AG08396 (cell line): Measurements from ENCODE around the gene CAPN10.

Source experiments
- DNase-seq: peaks from one replicate; pipeline ENCODE4 v3.0.0; 2012; ENCODE audit warnings: low spot score, mixed read lengths

Gene CAPN10

GRCh38 chr2:240574386-240575100 lies 12.0 kb upstream of the CAPN10 start:
- no peak for DNase-seq

DNA sequence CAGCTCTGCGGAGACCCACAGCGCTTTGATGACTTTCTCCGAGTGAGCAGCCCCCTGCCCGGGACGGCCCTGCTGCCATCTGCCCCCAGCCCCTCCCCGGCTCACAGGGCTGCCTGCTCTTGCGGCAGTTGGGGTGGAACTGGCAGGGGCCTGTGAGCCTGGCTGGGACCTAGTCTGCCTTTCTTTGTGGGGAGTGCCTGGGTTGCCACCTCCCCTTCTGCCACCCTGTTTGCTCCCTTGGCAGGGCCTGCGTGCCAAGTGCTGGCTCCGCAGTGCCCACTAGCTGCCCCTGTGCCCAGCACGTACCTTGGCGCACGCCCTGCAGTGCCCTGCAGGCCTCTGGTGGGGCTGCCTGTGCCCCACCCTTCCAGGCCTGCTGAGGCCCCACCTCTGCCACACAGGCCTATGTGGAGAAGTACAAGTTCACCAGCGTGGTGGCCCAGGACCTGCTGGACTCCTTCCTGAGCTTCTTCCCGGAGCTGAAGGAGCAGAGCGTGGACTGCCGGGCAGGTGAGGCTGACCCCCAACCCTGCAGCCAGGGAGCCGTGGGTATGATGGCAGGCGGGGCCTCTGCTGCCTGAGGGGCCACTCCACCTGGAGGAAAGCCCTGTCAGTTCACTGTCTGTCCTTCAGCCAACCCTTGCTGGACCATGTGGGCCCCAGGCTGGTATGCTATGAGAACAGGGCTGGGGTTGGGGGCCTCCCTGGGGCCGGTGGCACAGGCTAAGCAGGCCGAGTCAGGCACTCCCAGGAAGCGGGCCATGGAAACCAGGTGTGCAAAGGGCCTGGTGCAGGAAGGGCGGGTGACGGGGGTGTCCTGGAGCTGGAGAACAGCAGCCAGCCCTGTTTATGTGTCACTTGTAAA lies 11.2 kb upstream of the CAPN10 start:
- no peak for DNase-seq

DNA sequence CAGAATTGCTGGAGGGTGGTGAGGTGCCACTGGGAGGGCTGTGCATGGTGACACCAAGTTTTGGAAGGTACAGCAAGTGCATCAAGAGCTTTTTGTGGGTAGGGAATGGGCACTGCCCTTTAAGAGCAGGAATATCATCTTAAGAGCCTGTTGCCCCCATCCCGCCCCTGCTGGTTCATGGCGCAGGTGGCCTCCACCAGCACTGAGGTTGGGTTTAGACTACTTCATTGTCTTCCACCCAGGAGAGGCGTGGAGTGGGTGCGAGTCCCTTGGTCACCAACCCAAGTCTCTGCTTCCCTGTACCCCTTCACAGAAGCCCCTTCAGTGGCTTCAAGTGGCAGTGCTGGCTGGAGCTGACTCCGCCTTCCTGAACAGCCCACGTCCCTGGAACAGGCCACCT lies 10.5 kb upstream of the CAPN10 start:
- DNase-seq: no peak

DNA sequence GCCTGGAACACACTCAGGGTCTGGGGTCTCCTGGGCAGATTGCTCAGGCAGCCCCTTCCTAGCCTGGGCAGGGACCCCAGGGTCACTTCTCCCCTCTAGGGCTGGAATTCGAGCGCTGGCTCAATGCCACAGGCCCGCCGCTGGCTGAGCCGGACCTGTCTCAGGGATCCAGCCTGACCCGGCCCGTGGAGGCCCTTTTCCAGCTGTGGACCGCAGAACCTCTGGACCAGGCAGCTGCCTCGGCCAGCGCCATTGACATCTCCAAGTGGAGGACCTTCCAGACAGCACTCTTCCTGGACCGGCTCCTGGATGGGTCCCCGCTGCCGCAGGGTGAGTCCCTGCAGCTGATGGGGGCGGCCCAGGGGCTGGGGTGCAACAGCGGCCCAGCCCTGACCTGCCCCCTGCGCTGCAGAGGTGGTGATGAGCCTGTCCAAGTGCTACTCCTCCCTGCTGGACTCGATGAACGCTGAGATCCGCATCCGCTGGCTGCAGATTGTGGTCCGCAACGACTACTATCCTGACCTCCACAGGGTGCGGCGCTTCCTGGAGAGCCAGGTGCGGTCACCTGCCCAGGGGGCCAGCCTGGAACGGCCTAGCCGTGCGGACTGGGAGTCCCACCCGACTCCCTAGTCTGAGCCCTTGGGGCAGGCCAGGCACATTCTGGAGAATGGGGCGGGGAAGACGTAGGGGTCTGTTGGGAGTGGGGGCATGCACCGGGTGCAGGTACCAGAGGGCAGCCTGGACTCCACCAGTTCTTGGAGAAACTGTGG lies 9.9 kb upstream of the CAPN10 start:
- no peak for DNase-seq

DNA sequence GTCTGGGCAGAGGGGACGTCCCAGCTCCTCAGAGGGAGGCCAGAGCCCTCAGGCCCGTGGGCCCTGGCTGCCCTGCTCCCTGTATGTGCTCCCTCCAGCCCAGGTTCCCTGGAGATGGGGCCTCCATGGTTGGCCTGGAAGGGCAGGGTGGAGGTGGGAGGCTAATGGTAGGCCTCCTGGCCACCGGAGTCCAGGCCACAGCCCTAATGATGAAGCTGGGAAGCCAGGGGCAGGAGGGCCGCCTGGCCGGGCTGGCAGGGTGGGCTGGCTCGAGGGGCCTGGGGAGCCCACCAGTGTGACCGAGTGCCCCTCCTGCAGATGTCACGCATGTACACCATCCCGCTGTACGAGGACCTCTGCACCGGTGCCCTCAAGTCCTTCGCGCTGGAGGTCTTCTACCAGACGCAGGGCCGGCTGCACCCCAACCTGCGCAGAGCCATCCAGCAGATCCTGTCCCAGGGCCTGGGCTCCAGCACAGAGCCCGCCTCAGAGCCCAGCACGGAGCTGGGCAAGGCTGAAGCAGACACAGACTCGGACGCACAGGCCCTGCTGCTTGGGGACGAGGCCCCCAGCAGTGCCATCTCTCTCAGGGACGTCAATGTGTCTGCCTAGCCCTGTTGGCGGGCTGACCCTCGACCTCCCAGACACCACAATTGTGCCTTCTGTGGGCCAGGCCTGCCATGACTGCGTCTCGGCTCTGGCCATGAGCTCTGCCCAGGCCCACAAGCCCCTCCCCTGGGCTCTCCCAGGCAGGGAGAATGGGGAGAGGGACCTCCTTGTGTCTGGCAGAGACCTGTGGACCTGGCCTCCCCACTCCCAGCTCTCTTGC lies 9.0 kb upstream of the CAPN10 start:
- no peak for DNase-seq

DNA sequence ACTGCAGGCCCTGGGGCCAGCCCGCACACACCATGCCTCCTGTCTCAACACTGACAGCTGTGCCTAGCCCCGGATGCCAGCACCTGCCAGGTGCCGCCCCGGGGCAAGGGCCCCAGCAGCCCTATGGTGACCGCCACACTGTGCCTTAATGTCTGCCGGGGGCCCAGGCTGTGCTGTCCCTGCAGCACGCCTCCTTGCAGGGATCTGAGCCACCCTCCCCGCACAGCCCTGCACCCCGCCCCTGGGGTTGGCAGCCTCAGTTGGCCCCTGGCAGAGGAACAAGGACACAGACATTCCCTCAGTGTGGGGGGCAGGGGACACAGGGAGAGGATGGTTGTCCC lies 8.5 kb upstream of the CAPN10 start:
- DNase-seq: no peak

DNA sequence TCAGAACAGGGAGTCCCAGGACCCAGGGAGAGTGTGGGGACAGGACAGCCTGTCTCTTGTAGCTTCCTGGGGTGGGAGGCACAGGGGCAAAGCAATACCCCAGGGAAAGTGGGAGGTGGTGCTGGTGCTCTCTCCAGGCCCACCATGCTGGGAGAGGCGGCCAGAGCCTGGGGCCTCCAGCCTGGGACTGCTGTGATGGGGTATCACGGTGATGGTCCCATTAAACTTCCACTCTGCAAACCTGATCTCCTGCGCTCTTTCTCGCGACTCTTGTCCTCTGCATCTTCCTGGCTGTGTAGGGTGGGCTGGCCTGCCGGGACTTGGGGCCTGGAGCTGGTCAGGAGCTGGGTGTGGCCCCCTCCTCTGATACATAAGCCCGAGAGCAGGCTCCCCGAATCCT lies 8.0 kb upstream of the CAPN10 start:
- DNase-seq: no peak

DNA sequence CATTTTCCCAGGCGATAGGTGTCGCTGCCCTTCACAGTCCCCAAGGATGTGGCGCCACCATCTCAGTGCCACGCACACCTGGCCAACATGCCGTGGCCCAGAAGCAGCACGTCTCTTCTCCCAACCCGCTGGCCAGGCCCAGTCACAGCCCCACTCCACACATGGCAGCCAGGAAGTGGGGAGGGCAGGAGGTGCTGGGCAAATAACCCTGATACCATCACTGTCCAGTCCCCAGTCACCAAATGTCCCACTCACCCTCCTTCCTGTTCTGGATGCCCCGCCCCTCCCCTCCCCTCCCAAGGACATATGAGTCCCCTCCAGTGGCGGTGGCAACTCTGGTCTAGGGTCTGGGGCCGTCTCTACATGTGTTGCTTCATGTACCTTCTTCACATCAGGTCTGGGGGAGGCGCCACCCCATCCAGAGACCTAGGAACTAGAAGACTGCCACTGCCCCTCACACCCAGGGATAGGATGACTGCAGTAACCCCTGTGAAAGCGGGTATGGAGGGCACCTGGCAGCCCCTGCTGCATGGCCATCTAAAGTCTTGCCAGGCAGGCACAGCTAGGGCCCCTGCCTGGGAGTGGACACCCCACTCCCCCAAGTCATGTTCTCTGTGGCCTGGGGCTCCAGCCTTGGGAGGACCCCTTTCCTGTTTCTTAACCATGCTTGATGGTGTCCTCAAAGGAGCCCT lies 7.3 kb upstream of the CAPN10 start:
- no peak for DNase-seq

GRCh38 chr2:240579771-240580614 lies 6.5 kb upstream of the CAPN10 start:
- peak; percentile 76 for DNase-seq

- DNase-seq: no peak
Observed at GRCh38 chr2:240581811-240582210, 4.7 kb upstream of the CAPN10 start.

DNA sequence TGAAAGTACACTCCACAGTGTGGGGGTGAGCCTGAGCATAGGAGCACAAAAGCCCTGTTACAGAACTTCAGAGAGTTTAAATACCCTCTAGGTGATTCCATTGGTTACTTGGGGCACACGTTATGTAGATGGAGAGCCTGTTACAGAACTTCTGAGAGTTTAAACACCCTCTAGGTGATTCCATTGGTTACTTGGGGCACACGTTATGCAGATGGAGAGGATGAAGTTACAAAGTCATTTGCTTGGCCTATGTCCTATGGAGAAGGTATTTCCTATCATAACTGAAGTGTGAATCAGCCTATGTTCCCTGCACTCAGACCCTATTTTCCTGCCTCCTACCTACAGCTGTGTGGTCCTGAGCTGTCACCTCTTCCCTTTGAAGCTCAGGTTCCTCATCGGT lies 3.8 kb upstream of the CAPN10 start:
- DNase-seq: no peak

DNA sequence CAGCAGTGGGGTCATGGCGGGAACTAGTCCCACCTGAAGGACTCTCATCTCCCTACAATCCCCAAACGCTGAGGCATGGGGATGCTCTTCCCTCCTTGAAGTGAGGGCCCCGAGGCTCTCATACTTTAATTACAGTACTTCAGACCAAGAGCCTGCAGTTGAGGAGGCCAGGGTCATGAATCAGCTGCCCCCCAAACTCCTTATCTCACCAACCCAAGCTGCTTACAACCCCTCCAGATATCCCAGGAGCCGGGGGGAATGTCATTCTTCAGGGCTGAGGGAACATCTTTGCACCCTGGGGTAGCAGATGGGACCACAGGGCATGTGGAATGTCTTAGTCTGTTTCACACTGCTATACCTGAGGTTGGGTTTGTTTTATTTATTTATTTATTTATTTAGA lies 2.8 kb upstream of the CAPN10 start:
- no peak for DNase-seq

DNA sequence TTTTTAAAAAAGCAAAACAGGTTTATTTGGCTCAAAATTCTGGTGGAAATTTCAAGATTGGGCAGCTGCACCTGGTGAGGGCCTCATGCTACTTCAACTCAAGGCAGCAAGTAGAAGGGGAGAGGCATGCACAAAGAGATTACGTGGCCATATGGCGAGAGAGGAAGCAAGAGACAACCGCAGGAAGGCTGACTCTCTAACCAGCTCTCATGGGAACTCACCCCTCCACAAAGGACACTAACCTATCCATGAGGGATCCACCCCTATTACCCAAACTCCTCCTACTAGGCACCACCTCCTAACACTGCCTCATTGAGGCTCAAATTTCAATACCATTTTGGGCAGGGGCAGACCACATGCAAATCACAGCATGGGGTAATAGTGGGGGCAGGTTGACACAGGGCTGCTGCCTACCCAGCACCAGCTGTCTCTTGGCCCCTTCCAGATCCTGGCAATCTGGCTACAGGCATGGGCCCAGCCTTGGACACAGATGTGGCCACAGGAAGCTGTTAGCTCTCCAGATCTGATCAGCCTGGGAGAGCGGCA lies 2.0 kb upstream of the CAPN10 start:
- DNase-seq: no peak

DNA sequence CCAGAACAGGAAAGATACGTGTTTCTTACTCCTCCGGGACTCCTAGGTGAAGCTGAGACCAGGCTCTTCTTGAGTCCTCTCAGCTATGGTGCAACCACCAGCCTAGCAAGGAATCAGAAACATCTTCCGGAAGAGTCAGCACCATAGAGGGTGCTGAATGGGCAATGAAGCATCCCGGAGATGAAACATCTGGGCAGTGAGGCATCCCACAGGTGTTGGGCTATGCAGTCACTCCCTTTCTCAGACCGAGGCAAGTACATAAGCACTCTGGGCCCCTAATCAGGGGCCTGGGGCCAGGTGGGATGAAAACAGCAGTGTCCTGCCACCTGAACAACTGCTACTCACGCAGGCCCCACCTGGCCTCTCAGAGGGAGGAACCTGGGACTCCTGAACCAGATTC lies 1.4 kb upstream of the CAPN10 start:
- no peak for DNase-seq

GRCh38 chr2:240585681-240586197 lies 795 bp upstream of the CAPN10 start:
- no peak for DNase-seq

DNA sequence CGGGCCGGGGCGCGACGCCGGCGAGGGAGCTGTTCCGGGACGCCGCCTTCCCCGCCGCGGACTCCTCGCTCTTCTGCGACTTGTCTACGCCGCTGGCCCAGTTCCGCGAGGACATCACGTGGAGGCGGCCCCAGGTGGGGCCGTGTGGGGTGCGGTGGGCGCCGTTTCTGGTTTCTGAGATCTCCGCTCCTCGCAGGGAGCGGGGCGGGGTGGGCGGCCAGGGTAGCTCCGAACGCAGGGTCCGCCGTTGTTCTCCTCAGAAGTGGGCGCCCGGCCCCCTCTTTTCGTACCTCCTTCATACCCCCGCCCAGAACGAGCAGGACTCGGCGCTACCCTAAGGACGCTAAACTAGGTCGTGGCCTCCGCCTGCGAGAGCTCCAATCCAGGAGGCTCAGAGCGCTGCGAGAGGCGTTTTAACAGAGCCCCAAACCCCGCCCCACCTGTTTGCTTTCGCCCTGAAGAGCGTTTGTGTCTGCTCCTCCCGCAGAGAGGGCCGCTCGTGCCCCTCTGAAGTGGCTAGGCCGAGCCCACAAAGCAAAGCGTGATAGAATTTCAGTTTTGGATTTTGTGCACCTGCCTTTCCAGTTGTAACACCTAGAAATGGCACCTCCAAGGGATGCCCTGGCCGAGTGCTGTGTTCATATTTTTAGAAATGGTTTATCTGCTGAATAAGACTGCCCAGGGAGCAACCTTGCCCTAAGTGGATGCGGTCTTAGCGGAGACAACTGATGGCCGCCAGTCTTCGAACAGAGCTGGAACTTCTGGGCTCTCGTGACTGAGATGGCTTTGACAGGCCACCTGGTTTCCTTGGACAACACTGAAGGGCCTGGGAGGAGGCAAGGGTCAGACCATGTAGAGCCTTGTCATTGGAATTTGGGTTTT lies 626 bp downstream of the CAPN10 start:
- DNase-seq: peak; percentile 53

DNA sequence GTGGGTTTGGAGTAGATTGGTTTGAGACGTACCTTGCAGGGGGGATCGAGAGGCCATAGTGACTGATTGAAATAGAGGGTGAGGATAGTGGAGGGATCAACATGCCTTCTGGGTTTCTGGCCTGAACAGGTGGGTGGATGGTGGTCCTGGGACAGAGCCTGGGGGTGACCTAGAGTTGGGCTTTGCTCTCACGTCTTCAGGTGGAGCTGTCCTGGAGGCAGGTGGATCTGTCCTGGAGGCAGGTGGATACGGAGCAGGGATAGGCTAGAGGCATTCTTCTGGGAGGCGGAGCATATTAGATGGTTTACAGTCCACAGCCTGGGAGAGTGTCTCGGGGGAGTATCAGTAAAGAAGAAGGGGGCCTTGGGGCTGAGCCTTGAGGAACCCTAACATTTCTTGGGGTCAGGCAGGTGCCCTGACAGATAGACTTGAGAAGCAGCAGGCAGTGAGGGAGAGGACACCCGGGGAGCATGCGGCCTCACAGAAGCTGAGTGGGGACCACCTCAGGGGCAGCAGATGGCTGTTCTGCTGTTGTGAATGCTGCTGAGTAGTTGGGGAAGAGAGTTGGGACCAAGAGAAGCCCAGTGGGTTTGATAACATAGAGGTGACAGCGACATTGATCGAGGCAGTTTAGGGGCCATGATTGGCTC lies 1.6 kb downstream of the CAPN10 start:
- no peak for DNase-seq

GRCh38 chr2:240588669-240589068 lies 2.1 kb downstream of the CAPN10 start:
- no peak for DNase-seq
